Breast epithelium (tissue), 4 donors: ENCODE measurements around the gene XPNPEP1. TPM values are rescaled to one million over a fixed set of nuclear protein-coding genes. Genes with fewer than 3 reads are reported as not detected.

Experiments
- DNase-seq, 2 donors: peaks; one replicate each; pipeline ENCODE4 v3.0.0-alpha.2; 2019; ENCODE audit warnings: low spot score in 2 of 2
- H3K27ac ChIP-seq, 2 donors: fragments of 200-600 bp; sonication (generic) in 1 of 2; one replicate each; pipeline ENCODE4 v1.5.1; 2016 to 2019; ENCODE audit warnings: mild to moderate bottlenecking in 1 of 2
- H3K27me3 ChIP-seq, 2 donors: fragments of 200-600 bp; sonication (generic) in 1 of 2; one replicate each; pipeline versions ENCODE4 v1.5.1 to v1.6.0; 2017 to 2019; ENCODE audit warnings: control low read depth in 1 of 2, mild to moderate bottlenecking in 1 of 2
- H3K36me3 ChIP-seq: fragments of 200-600 bp; one replicate; pipeline ENCODE4 v1.5.1; 2019
- H3K4me1 ChIP-seq, 2 donors: fragments of 200-600 bp; sonication (generic); one replicate each; pipeline ENCODE4 v1.5.1; 2016 to 2019; ENCODE audit warnings: control low read depth in 1 of 2
- H3K4me3 ChIP-seq, 3 donors: fragments of 200-600 bp; sonication (generic); 1 replicate in 2 of 3; 2 replicates in 1 of 3; pipeline ENCODE4 v1.5.1; 2016 to 2019; ENCODE audit warnings: mild to moderate bottlenecking in 3 of 3, moderate library complexity in 2 of 3
- H3K9me3 ChIP-seq, 2 donors: fragments of 200-600 bp; sonication (generic) in 1 of 2; one replicate each; pipeline ENCODE4 v1.5.1; 2016 to 2019; ENCODE audit warnings: control low read depth in 1 of 2
- CTCF ChIP-seq, 3 donors: fragments of 450-650 bp; IDR thresholded peaks; one replicate each; pipeline ENCODE4 v1.5.1; 2016 to 2017; ENCODE audit warnings: antibody characterized with exemption in 3 of 3, mild to moderate bottlenecking in 3 of 3, moderate library complexity in 3 of 3
- POLR2A ChIP-seq: fragments of 450-650 bp; IDR thresholded peaks from one replicate; pipeline ENCODE4 v1.6.1; 2016; ENCODE audit warnings: antibody characterized with exemption, mild to moderate bottlenecking, moderate library complexity
- POLR2AphosphoS5 ChIP-seq, 3 donors: sonication (generic); formaldehyde crosslinking; IDR thresholded peaks; one replicate each; pipeline ENCODE4 v1.6.1; 2017; ENCODE audit warnings: antibody characterized with exemption in 3 of 3
- intact Hi-C: fragments of 100-400 bp; cut with DNase I; formaldehyde crosslinking; loops from one replicate; pipeline ENCODE4 v1.15.1; 2023; ENCODE audit warnings: low total_unique reads
- total RNA-seq, 3 donors: library from RNA; depleted of rRNA; stranded (reverse); fragments of >200 nt; gene quantifications; one replicate each; pipeline ENCODE4 v1.1.0, GENCODE V29; 2016

XPNPEP1 gene
- total RNA-seq, 3 donors from 2014 or later = 61.1 to 89.5 (median 89.0) TPM

- peaks cover 0 to 3% of the 10 kb centered on the region in 2 donors for H3K4me1 ChIP-seq
- H3K36me3 ChIP-seq = no peaks in the 10 kb centered on the region
- H3K9me3 ChIP-seq = no peaks in the 10 kb centered on the region
- no peak for DNase-seq
- intact Hi-C loops = no loop called here
- no peaks in the 10 kb centered on the region for H3K27me3 ChIP-seq
- TF ChIP-seq POLR2A (no peak), POLR2AphosphoS5 (IDR thresholded peaks at IDR 0.05) (no peak), CTCF (IDR thresholded peaks at IDR 0.05) (no peak)
- H3K27ac ChIP-seq = peak overlapping the region; percentile 61 to 65
- H3K4me3 ChIP-seq = no peak overlapping the region
Observed at GRCh38 chr10:109962247-109962646, 38.9 kb upstream of the XPNPEP1 start.

GRCh38 chr10:109961174-109962001 lies 38.1 kb upstream of the XPNPEP1 start:
- Histone ChIP-seq H3K9me3 (no peaks in the 10 kb centered on the region), H3K4me1 (no peaks in the 10 kb centered on the region), H3K4me3 (no peak overlapping the region), H3K36me3 (no peaks in the 10 kb centered on the region), H3K27me3 (no peaks in the 10 kb centered on the region), H3K27ac (peak overlapping the region; percentile 61 to 65)
- intact Hi-C loops = no loop called here
- no peak for DNase-seq
- no peak for TF ChIP-seq CTCF (IDR thresholded peaks at IDR 0.05)
- no peak for TF ChIP-seq POLR2AphosphoS5 (IDR thresholded peaks at IDR 0.05)
- TF ChIP-seq POLR2A = no peak

DNA sequence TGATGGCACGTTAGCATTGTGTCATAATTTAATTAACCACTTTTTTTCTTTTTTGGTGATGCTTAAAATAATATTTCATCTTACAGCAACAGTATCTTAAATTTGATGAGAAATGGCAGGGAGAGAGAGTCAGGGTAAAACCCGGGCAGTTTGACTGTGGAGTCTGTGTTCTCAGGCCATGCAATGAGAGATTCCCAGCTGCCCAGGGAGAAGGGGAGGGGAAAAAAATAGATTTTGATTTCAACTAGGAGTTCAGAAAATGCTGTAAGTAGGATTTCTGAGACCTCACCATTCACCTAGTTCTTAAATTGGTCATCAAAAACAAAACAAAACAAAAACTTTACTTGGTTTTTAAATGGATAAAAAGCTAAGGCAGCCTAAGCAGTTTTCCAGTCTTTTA lies 37.4 kb upstream of the XPNPEP1 start:
- TF ChIP-seq CTCF (IDR thresholded peaks at IDR 0.05) = no peak
- TF ChIP-seq POLR2AphosphoS5 (IDR thresholded peaks at IDR 0.05) = no peak
- no peak for TF ChIP-seq POLR2A
- intact Hi-C loops = no loop called here
- Histone ChIP-seq H3K4me1 (no peaks in the 10 kb centered on the region), H3K27ac (peak overlapping the region; percentile 15 to 61), H3K9me3 (no peaks in the 10 kb centered on the region), H3K27me3 (no peaks in the 10 kb centered on the region), H3K36me3 (no peaks in the 10 kb centered on the region), H3K4me3 (no peak overlapping the region)
- no peak for DNase-seq

GRCh38 chr10:109959259-109960145 lies 36.2 kb upstream of the XPNPEP1 start:
- TF ChIP-seq POLR2A (no peak), CTCF (IDR thresholded peaks at IDR 0.05) (no peak), POLR2AphosphoS5 (IDR thresholded peaks at IDR 0.05) (no peak)
- H3K27me3 ChIP-seq = no peaks in the 10 kb centered on the region
- H3K27ac ChIP-seq = peak overlapping the region in 1 of 2 donors; percentile 40
- intact Hi-C loops = no loop called here
- H3K36me3 ChIP-seq = no peaks in the 10 kb centered on the region
- no peak for DNase-seq
- no peaks in the 10 kb centered on the region for H3K4me1 ChIP-seq
- no peaks in the 10 kb centered on the region for H3K9me3 ChIP-seq
- no peak overlapping the region for H3K4me3 ChIP-seq

GRCh38 chr10:109958059-109958458 lies 34.7 kb upstream of the XPNPEP1 start:
- Histone ChIP-seq H3K36me3 (no peaks in the 10 kb centered on the region), H3K4me1 (no peaks in the 10 kb centered on the region), H3K27me3 (no peaks in the 10 kb centered on the region), H3K4me3 (no peak overlapping the region), H3K9me3 (no peaks in the 10 kb centered on the region), H3K27ac (peak overlapping the region in 1 of 2 donors; percentile 40)
- intact Hi-C loops = no loop called here
- DNase-seq = no peak
- TF ChIP-seq CTCF (IDR thresholded peaks at IDR 0.05) (no peak), POLR2AphosphoS5 (IDR thresholded peaks at IDR 0.05) (no peak), POLR2A (no peak)
